ENCODE data around the gene UBR3. TPM values are rescaled to one million over a fixed set of nuclear protein-coding genes. Genes with fewer than 3 reads are reported as not detected.

The UBR3 gene
- total RNA-seq, 1 experiment from 2014 or later = 16.4 TPM

GRCh38 chr2:169900686-169901085 lies 73.4 kb downstream of the UBR3 start (continued):
- TF ChIP-seq NFATC4 (CRISPR knock-in tag; IDR thresholded peaks at IDR 0.05) = no peak
- TF ChIP-seq CREB1 (CRISPR knock-in tag; IDR thresholded peaks at IDR 0.05) = no peak
- no peak for TF ChIP-seq GRHL2 (CRISPR knock-in tag; IDR thresholded peaks at IDR 0.05; ENCODE audit: insufficient replicate concordance, severe bottlenecking)

DNA sequence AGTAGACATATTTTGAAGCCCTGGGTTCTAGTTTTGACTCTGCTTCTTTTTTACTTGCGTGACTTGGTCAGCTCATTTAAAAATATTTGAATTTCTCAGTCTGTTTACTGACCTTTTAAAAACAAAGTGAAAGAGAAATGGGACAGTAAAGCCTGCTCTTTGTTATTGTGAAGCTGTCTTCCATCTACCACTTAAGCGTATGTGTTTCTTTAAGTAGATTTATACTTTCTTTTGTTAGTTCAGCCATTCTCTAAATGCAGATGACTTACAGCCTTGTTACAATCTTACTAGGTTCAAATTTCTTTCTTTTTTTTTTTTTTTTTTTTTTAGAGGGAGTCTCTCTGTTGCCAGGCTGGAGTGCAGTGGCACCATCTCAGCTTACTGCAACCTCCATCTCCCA lies 79.5 kb downstream of the UBR3 start:
- ChIA-PET POLR2A (interaction anchor here (0.6 to 0.7 kb wide), 2 partner anchors 92 to 138 kb away, joined by 3 to 4 read pairs; no protein-coding TSS in a partner anchor), CTCF (no interaction called here)
- TF ChIP-seq KAT7 (CRISPR knock-in tag; IDR thresholded peaks at IDR 0.05; ENCODE audit: borderline replicate concordance) = no peak
- no peak for TF ChIP-seq CREM (CRISPR knock-in tag; IDR thresholded peaks at IDR 0.05)
- no peak for TF ChIP-seq SP1 (CRISPR knock-in tag; conservative IDR thresholded peaks at IDR 0.05)
- no peak for TF ChIP-seq IRF2 (CRISPR knock-in tag; IDR thresholded peaks at IDR 0.05; ENCODE audit: borderline replicate concordance, low read depth)
- no peak for TF ChIP-seq ARID4B (CRISPR knock-in tag; IDR thresholded peaks at IDR 0.05; ENCODE audit: borderline replicate concordance)
- TF ChIP-seq TEAD4 (CRISPR knock-in tag; IDR thresholded peaks at IDR 0.05) = no peak
- TF ChIP-seq ZNF232 (CRISPR knock-in tag; IDR thresholded peaks at IDR 0.05) = no peak
- no peak for TF ChIP-seq GABPB1 (CRISPR knock-in tag; IDR thresholded peaks at IDR 0.05)
- no peak for TF ChIP-seq ZNF512 (CRISPR knock-in tag; IDR thresholded peaks at IDR 0.05; ENCODE audit: borderline replicate concordance)
- no peak for TF ChIP-seq JAZF1 (CRISPR knock-in tag; IDR thresholded peaks at IDR 0.05)
- no peak for TF ChIP-seq FOXJ3 (CRISPR knock-in tag; IDR thresholded peaks at IDR 0.05; ENCODE audit: borderline replicate concordance)
- TF ChIP-seq, protein P1, sequence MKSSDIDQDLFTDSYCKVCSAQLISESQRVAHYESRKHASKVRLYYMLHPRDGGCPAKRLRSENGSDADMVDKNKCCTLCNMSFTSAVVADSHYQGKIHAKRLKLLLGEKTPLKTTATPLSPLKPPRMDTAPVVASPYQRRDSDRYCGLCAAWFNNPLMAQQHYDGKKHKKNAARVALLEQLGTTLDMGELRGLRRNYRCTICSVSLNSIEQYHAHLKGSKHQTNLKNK (CRISPR knock-in tag; IDR thresholded peaks at IDR 0.05) = no peak
- TF ChIP-seq ZNF121 (CRISPR knock-in tag; IDR thresholded peaks at IDR 0.05) = no peak
- TF ChIP-seq NFE2L1 (CRISPR knock-in tag; IDR thresholded peaks at IDR 0.05) = no peak
- TF ChIP-seq AR (CRISPR knock-in tag; IDR thresholded peaks at IDR 0.05) = no peak
- TF ChIP-seq, protein P2, sequence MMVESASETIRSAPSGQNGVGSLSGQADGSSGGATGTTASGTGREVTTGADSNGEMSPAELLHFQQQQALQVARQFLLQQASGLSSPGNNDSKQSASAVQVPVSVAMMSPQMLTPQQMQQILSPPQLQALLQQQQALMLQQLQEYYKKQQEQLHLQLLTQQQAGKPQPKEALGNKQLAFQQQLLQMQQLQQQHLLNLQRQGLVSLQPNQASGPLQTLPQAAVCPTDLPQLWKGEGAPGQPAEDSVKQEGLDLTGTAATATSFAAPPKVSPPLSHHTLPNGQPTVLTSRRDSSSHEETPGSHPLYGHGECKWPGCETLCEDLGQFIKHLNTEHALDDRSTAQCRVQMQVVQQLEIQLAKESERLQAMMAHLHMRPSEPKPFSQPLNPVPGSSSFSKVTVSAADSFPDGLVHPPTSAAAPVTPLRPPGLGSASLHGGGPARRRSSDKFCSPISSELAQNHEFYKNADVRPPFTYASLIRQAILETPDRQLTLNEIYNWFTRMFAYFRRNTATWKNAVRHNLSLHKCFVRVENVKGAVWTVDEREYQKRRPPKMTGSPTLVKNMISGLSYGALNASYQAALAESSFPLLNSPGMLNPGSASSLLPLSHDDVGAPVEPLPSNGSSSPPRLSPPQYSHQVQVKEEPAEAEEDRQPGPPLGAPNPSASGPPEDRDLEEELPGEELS (CRISPR knock-in tag; IDR thresholded peaks at IDR 0.05) = no peak
- H3K36me3 Mint-ChIP-seq = no peaks in the 10 kb centered on the region
- H3K27me3 Mint-ChIP-seq (ENCODE audit: low read depth) = no peaks in the 10 kb centered on the region
- no peaks in the 10 kb centered on the region for H3K4me1 Mint-ChIP-seq
- H3K4me3 Mint-ChIP-seq = no peak overlapping the region
- ATAC-seq (no peak), DNase-seq (ENCODE audit: low spot score) (no peak)
- no peaks in the 10 kb centered on the region for H3K9me3 Mint-ChIP-seq
- no peak overlapping the region for H3K27ac Mint-ChIP-seq

All from WTC11 (cell line).